Esophagus (tissue), 2 donors: ENCODE data around the gene ZNF441. TPM values are rescaled to one million over a fixed set of nuclear protein-coding genes. Genes with fewer than 3 reads are reported as not detected.

Experiments used
- H3K27ac ChIP-seq, 2 donors: one replicate each; pipeline ENCODE4 v1.5.1; 2013; ENCODE audit warnings: low read depth in 2 of 2, mild to moderate bottlenecking in 2 of 2, inconsistent platforms in 1 of 2, low read length in 1 of 2, moderate library complexity in 1 of 2
- H3K27me3 ChIP-seq, 2 donors: one replicate each; pipeline ENCODE4 v1.6.1; 2013; ENCODE audit warnings: low read length in 2 of 2, control low read depth in 1 of 2, mild to moderate bottlenecking in 1 of 2; ENCODE audit not compliant: insufficient read depth in 2 of 2, control insufficient read depth in 1 of 2
- H3K36me3 ChIP-seq, 2 donors: one replicate each; pipeline ENCODE4 v1.6.1; 2013; ENCODE audit warnings: low read length in 1 of 2; ENCODE audit not compliant: control insufficient read depth in 2 of 2, insufficient read depth in 2 of 2
- H3K4me1 ChIP-seq, 2 donors: one replicate each; pipeline ENCODE4 v1.6.1; 2013; ENCODE audit warnings: low read length in 1 of 2; ENCODE audit not compliant: control insufficient read depth in 2 of 2, insufficient read depth in 2 of 2
- H3K4me3 ChIP-seq, 2 donors: one replicate each; pipeline ENCODE4 v1.5.1; 2013; ENCODE audit warnings: low read length in 2 of 2, mild to moderate bottlenecking in 2 of 2, low read depth in 1 of 2, moderate library complexity in 1 of 2
- H3K9me3 ChIP-seq, 2 donors: one replicate each; pipeline ENCODE4 v1.6.1; 2013; ENCODE audit warnings: mild to moderate bottlenecking in 2 of 2, low read depth in 1 of 2, low read length in 1 of 2, moderate library complexity in 1 of 2; ENCODE audit not compliant: control insufficient read depth in 2 of 2, insufficient read depth in 1 of 2
- WGBS, 2 donors: extraction: QIAGEN DNeasy Blood & Tissue Kit; methylation state at CpG; one replicate each; pipeline ENCODE4 v1.1.7; 2013; 5-methylcytosine and 5-hydroxymethylcytosine counted together
- polyA plus RNA-seq, 2 donors: library from polyadenylated mRNA; stranded (reverse); fragments of 200-250 nt; gene quantifications; one replicate each; pipeline ENCODE4 v1.2.3, GENCODE V29; 2013
- donor health status: healthy with polysubstance abuse.
- donor health status: Bipolar disorder and iron deficiency.

The ZNF441 gene
- polyA plus RNA-seq, 2 donors: 1.6 to 2.2 TPM

DNA sequence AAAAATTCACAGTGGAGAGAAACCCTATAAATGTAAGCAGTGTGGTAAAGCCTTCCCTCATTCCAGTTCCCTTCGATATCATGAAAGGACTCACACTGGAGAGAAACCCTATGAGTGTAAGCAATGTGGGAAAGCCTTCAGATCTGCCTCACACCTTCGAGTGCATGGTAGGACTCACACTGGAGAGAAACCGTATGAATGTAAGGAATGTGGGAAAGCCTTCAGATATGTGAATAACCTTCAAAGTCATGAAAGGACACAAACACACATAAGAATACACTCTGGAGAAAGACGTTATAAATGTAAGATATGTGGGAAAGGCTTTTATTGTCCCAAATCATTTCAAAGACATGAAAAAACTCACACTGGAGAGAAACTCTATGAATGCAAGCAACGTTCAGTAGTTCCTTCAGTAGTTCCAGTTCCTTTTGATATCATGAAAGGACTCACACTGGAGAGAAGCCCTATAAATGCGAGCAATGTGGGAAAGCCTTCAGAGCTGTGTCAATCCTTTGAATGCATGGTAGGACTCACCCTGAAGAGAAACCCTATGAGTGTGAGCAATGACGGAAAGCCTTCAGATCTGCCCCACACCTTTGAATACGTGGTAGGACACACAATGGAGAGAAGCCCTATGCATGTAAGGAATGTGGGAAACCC lies 65.6 kb downstream of the ZNF441 start:
- peaks cover 9 to 10% of the 10 kb centered on the region in 2 donors for H3K36me3 ChIP-seq
- no peak overlapping the region for H3K27ac ChIP-seq
- no peaks in the 10 kb centered on the region for H3K27me3 ChIP-seq
- peak overlapping the region in 1 of 2 donors; percentile 7 for H3K4me3 ChIP-seq
- H3K9me3 ChIP-seq: peaks cover 3 to 16% of the 10 kb centered on the region in 2 donors
- 97 to 98% methylated on average over 8 of the region's 8 CpGs for WGBS, 2 donors
- no peaks in the 10 kb centered on the region for H3K4me1 ChIP-seq

DNA sequence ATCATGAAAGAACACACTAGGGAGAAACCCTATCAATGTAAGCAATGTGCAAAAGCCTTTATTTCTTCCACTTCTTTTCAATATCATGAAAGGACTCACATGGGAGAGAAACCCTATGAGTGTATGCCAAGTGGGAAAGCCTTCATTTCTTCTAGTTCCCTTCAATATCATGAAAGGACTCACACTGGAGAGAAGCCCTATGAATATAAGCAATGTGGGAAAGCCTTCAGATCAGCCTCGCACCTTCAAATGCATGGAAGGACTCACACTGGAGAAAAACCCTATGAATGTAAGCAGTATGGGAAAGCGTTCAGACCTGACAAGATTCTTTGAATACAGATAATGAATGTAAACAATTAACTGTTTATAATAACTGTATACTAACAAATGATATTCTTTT lies 66.7 kb downstream of the ZNF441 start:
- WGBS, 2 donors: 95 to 98% methylated on average over 2 of the region's 2 CpGs
- Histone ChIP-seq H3K36me3 (peaks cover 9 to 10% of the 10 kb centered on the region in 2 donors), H3K27me3 (no peaks in the 10 kb centered on the region), H3K27ac (no peak overlapping the region), H3K4me1 (no peaks in the 10 kb centered on the region), H3K4me3 (no peak overlapping the region), H3K9me3 (peaks cover 3 to 16% of the 10 kb centered on the region in 2 donors)

Other genes with a start within 250 kb of the ZNF441 start
- 10 to 100 TPM; 36.3 to 41.2 TPM for gene ECSIT, start 237.9 kb upstream of the ZNF441 start, polyA plus RNA-seq
- 100 to 1,000 TPM in 1 of 2 donors, 10 to 100 TPM in 1; 85.0 to 234 TPM for gene CNN1, start 228.1 kb upstream of the ZNF441 start, polyA plus RNA-seq
- gene ELOF1, start 207.8 kb upstream of the ZNF441 start, polyA plus RNA-seq: 10 to 100 TPM; 43.4 to 46.6 TPM
- gene ACP5, start 189.4 kb upstream of the ZNF441 start, polyA plus RNA-seq: 10 to 100 TPM; 23.5 to 33.9 TPM
- gene ZNF627, start 169.5 kb upstream of the ZNF441 start, polyA plus RNA-seq: 1 to 10 TPM; 2.5 to 3.0 TPM
- gene ZNF823, start 28.1 kb upstream of the ZNF441 start, polyA plus RNA-seq: 1 to 10 TPM; 6.6 to 9.5 TPM
- gene ZNF491, start 31.5 kb downstream of the ZNF441 start, polyA plus RNA-seq: under 1 TPM; 0.19 to 0.53 TPM
- 10 to 100 TPM in 1 of 2 donors, 1 to 10 TPM in 1; 5.1 to 16.1 TPM for gene ZNF440, start 47.3 kb downstream of the ZNF441 start, polyA plus RNA-seq
- gene ZNF439, start 81.7 kb downstream of the ZNF441 start, polyA plus RNA-seq: 1 to 10 TPM; 1.4 to 7.2 TPM
- gene ZNF69, start 120.8 kb downstream of the ZNF441 start, polyA plus RNA-seq: 1 to 10 TPM in 1 of 2 donors, under 1 TPM in 1; 0.36 to 1.2 TPM
- gene ZNF700, start 158.1 kb downstream of the ZNF441 start, polyA plus RNA-seq: 10 to 100 TPM in 1 of 2 donors, 1 to 10 TPM in 1; 6.4 to 16.9 TPM
- 1 to 10 TPM; 1.1 to 2.7 TPM for gene ZNF763, start 198.0 kb downstream of the ZNF441 start, polyA plus RNA-seq